NCI-H748 treated with DMSO at 0.1 percent for 48 hours (cell line): ENCODE results near the gene WNT11.

Experiments used
- DNase-seq: peaks from one replicate; lab custom pipeline; 2025; lab: John Stamatoyannopoulos, UW

WNT11 gene

DNA sequence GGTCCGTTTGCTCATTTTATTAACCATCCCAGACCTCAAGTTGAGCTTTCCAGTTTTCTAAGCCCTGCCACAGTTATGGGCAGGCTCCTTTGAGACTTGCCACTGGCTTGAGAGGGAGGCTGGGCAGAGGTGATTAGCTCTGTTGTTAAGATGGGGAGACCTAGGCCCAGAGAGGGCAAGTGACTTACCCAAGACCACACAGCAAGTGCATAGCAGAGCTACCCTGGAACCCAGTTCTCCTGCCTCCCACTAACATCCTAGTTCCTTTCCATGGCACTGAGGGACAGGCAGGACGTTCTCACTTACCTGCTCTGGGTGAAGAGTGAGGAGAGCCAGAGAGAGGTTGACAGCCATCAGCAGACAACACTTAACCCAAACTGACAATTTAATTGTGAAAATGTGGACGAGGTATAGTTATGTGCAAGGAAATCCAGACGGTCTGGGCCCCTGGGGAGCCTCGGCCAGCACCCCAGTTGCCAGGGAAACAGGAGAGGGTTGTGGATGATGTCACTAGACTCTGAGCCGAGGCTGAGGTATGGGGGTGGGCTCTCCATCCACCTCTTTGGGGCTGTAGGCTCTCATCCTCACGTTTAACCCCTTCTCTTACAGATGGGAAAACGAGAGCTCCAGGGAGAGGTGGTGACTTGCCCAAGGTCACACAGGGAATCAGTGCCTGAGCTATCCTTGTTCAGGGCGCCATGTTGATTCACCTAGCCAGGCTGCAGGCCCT, 12.3 kb upstream of the WNT11 start:
- no peak for DNase-seq

GRCh38 chr11:76217653-76218160, 11.4 kb upstream of the WNT11 start:
- DNase-seq: peak; percentile 83

DNA sequence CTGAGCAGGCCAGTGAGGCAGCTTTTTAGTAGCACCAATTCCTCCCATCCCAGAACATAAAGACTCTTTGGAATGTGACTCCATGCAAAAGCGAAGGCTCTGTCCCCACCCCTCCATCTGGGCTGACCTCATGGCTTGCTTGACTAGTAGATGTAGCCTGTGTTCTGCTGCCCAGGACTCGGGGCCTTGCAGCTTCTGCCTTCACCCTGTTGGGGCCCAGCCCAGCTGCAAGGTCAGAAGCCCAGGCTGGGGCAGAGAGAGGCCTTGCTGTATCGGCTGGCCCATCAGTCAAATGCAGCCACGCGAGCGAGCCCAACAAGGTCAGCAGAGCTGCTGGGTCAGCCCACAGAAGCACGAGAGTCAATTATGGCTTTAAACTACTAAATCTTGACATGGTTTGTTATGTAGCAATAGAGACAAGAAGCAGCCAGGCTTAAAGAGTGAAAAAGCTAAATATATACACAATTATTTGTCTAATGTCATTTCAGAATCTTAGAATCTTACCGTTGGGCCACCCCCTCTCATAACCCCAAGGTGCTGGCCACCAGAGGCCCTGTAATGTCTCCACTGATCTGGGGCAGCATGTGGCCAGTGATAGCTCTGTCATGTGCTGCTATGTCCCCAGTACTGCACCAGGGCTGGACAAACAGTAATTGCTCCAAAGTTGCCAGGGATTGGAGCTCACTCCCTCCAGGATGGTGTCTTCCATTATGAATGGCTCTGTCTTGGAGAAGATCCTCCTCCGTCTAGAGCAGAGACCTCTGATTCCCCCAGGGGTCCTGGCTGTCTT, 10.4 kb upstream of the WNT11 start:
- no peak for DNase-seq

DNA sequence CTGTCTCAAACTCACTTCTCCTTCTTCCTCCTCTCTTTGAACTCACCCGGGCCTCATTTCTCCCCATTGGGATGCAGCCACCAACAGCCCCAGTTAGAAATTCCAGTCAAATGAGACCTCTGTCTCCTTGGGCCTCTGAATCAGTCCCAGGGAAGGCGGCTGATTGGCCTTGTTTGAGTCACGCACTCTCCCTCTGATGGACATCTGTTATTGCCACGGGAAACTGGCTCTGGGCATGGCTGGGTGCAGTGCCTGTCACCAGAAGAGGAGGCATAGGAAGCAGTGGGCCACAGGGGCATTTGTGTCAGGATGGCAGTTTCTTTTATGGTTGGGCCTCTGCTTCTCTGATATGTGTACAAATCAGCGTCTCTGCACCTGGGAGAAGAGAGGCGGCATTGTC, 9.6 kb upstream of the WNT11 start:
- no peak for DNase-seq

GRCh38 chr11:76214968-76215548, 8.8 kb upstream of the WNT11 start:
- no peak for DNase-seq

DNA sequence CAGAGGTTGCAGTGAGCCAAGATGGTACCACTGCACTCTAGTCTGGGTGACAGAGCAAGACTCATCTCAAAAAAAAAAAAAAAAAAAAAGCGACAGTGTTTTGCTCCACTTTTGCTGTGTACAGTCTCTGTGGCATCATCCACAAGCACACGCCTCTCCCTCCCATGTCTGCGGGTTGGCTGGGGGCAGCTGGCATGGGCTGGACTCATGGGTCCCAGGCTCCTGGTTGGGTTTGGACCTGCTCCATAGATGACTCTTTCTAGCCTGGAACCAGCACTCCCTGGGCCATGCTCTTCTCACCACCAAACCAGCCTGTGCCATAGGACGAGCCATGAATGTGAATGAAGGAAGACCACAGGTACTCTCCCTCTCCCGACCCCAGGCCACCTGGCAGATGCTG, 7.9 kb upstream of the WNT11 start:
- DNase-seq: no peak

GRCh38 chr11:76212086-76213035, 6.1 kb upstream of the WNT11 start:
- no peak for DNase-seq

DNA sequence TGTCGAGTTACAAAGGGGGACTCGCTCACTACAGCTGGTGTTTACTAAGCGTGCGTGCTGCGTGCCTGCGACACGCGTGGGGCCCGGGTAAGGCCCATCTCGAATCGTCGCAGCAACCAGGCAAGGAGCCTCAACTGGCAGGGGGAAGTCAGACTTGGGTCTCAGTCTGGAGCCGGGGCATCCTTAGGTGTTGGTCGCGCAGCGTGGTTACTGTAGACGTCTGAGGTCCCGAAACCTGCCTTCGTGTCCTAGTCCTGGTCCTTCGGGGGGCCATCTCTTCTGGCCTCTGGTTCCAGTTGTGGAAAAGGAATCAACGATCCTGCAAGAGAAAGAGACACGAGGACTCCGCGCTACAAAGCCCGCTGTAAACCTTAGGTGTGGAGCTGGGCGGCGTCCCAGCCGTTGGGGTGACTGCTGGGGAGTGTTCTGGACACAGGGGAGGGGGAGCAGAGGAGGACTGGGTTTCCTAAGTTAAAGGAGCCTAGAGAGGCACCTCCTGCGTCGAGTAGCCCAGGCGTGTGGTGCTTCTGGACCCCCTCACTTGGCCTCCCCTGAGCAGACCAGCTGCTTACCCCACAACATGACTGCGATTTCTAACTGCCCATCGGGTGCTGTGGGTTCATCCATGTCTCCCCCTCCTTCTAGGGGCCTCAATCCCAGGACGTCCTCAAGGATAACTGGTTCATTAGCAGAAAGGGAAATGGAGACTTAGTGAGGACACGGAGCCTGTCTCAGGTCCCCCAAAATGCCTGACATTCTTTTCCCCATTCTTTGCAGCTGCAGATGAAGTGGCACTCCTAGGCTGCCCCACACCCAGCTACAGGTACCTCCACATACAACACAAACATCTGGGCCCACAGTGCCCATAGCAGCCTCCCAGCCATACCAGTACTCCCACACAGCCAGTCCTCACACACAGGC, 4.9 kb upstream of the WNT11 start:
- DNase-seq: no peak

DNA sequence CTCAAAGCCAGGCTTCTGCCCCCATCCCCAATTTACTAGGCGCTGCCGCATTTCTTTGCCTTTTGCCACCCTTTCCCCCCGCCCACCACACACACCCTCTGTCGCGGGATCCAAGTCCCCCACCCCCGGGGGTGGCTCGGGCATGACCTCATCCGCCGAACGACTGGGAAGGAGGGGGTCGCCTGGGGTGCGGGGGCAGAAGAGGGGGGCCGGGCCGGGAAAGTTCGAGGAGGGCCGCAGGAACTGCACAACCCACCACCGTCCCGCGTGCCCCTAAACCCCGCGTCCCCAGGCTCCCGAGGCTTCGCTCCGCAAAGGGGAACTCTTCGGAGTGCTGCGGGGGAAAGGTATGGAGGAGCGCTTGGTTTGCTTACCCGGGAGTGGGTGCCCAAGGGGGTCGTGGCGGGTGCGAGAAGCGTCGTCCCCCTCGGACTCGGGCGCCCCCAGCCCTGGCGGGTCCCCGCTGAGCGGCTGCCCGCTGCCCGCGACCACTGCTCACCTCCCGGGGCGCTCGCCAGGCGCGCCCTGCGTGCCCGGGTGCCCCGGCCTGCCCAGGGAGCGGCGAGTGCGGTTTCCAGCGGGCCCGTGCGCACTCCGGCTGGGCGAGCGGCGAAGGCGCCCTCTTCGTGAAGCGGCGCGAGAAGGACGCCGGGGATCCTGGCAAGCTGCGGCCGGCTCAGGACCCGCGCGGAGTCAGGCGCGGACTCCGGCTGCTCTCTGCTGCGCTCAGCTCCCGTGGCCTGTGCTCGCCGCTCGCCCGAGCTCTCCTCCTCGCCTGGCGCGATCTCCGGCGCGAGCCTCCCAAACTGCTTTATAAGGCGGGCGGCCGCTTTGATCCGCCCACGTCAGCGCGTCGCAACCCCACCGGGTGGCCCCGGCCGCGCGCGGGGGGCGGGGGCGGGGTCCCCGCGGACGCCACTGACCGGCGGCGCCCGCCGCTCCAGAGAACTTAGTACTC, 4.0 kb upstream of the WNT11 start:
- peak; percentile 39 for DNase-seq

- DNase-seq: no peak
Observed at GRCh38 chr11:76209375-76209972, 3.2 kb upstream of the WNT11 start.

GRCh38 chr11:76208438-76209374, 2.4 kb upstream of the WNT11 start:
- peak; percentile 65 for DNase-seq

GRCh38 chr11:76207642-76208401, 1.5 kb upstream of the WNT11 start:
- DNase-seq: peak; percentile 86

DNA sequence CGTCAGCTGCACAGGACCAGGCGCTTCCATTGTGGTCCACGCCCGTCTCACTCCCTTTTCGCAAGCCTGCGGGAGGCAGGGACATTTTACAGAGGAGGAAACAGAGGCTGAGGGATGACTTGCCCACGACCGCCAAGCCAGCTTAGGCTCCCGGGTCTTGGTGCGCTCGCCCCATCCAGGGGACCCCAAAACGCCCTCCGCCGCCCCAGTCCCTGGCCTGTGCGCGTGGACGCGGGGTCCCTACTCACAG, 300 bp downstream of the WNT11 start:
- DNase-seq: no peak

- DNase-seq: no peak
Observed at GRCh38 chr11:76205252-76206076, 838 bp downstream of the WNT11 start.

DNA sequence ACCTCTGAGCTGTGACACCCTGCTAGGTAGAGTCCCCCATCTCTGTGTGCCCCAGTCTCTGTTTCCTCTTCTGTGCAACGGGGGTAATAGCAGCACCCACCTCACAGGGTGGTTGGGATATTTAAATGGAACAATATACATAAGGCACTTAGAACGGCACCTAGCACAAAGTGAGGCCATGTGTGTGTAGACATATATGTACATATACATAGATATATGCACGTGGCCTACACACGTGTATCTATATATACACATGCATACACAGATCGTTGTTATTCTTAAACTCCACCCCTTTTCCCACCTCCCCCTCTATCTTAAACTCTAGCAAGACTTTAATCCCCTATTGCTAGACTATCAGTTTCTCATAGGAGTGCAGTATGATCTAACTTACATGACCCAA, 2.4 kb downstream of the WNT11 start:
- no peak for DNase-seq

GRCh38 chr11:76203131-76203925, 3.0 kb downstream of the WNT11 start:
- DNase-seq: no peak
